Suprapubic skin (tissue), 4 donors: ENCODE measurements around the gene DGUOK. TPM values are rescaled to one million over a fixed set of nuclear protein-coding genes. Genes with fewer than 3 reads are reported as not detected.

Source experiments
- DNase-seq, 2 donors: peaks; one replicate each; pipeline ENCODE4 v3.0.0-alpha.2; 2019; ENCODE audit warnings: low spot score in 2 of 2
- H3K27ac ChIP-seq: fragments of 200-600 bp; sonication (generic); one replicate; pipeline ENCODE4 v1.5.1; 2019
- H3K27me3 ChIP-seq: fragments of 200-600 bp; sonication (generic); one replicate; pipeline ENCODE4 v1.5.1; 2019
- H3K36me3 ChIP-seq: fragments of 200-600 bp; sonication (generic); one replicate; pipeline ENCODE4 v1.5.1; 2019
- H3K4me1 ChIP-seq: fragments of 200-600 bp; sonication (generic); one replicate; pipeline ENCODE4 v1.5.1; 2019
- H3K4me3 ChIP-seq: fragments of 200-600 bp; sonication (generic); one replicate; pipeline ENCODE4 v1.5.1; 2019; ENCODE audit warnings: mild to moderate bottlenecking
- H3K9me3 ChIP-seq: fragments of 200-600 bp; sonication (generic); one replicate; pipeline ENCODE4 v1.5.1; 2019
- EP300 ChIP-seq: sonication (generic); formaldehyde crosslinking; IDR thresholded peaks from one replicate; pipeline ENCODE4 v1.6.1; 2017; ENCODE audit warnings: antibody characterized with exemption
- POLR2A ChIP-seq, 2 donors: fragments of 450-650 bp; IDR thresholded peaks; one replicate each; pipeline ENCODE4 v1.6.1; 2017; ENCODE audit warnings: antibody characterized with exemption in 2 of 2, mild to moderate bottlenecking in 2 of 2, moderate library complexity in 2 of 2
- POLR2AphosphoS5 ChIP-seq, 3 donors: sonication (generic); formaldehyde crosslinking; IDR thresholded peaks; one replicate each; pipeline ENCODE4 v1.6.1; 2017; ENCODE audit warnings: antibody characterized with exemption in 3 of 3
- WGBS: methylation state at CpG from one replicate; pipeline ENCODE4 v1.1.5; 2018; 5-methylcytosine and 5-hydroxymethylcytosine counted together
- total RNA-seq, 4 donors: library from RNA; depleted of rRNA; stranded (reverse); fragments of >200 nt; gene quantifications; one replicate each; pipeline ENCODE4 v1.1.0, GENCODE V29; 2016
- TF ChIP-seq, protein P1 (sequence below), 2 donors: fragments of 200-600 bp in 1 of 2; fragments of 450-650 bp in 1 of 2; sonication (generic) in 1 of 2; IDR thresholded peaks; one replicate each; pipeline ENCODE4 v1.5.1; 2016 to 2019; ENCODE audit warnings: antibody characterized with exemption in 2 of 2, mild to moderate bottlenecking in 1 of 2, moderate library complexity in 1 of 2

The DGUOK gene
- total RNA-seq, 4 donors from 2014 or later, result 26.2 to 74.9 (median 48.1) TPM

DNA sequence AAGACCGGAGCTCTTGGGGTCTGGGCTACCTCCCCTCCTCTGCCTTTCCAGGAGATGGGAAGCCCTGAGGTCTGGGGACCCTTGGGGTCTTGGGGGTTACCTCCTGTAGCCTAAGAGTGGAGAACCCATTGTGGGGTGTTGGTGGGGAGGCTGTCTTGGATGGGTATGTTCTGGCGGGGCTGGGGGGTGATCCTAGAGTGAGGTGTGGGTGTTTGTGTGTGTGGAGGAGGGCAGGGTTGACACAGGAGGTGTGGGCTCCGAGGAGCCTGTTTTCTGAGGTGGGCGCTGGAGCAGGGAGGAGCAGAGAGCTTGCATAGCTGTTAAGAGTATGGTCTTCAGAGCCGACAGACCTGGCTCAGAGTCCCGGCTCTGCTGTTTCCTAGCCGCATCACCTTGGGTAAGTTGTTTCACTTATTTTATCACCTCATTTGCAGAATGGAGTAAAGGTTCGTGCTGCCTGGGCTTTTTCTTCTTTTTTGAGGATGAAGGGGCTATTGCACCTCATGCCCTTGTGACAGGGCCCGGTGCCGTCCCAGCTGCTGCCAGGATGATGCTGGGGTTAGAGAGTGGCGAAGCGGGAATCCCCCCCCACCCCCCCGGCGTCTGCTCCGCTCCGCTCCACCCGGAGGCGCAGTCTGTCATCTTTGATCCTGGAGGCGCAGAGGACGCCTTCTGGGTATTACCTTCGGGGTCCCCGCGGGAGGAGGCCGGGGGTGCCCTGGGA lies 75.3 kb downstream of the DGUOK start:
- no peak for TF ChIP-seq POLR2AphosphoS5 (IDR thresholded peaks at IDR 0.05)
- no peak for TF ChIP-seq POLR2A (IDR thresholded peaks at IDR 0.05)
- TF ChIP-seq EP300, result no peak
- TF ChIP-seq, protein P1, sequence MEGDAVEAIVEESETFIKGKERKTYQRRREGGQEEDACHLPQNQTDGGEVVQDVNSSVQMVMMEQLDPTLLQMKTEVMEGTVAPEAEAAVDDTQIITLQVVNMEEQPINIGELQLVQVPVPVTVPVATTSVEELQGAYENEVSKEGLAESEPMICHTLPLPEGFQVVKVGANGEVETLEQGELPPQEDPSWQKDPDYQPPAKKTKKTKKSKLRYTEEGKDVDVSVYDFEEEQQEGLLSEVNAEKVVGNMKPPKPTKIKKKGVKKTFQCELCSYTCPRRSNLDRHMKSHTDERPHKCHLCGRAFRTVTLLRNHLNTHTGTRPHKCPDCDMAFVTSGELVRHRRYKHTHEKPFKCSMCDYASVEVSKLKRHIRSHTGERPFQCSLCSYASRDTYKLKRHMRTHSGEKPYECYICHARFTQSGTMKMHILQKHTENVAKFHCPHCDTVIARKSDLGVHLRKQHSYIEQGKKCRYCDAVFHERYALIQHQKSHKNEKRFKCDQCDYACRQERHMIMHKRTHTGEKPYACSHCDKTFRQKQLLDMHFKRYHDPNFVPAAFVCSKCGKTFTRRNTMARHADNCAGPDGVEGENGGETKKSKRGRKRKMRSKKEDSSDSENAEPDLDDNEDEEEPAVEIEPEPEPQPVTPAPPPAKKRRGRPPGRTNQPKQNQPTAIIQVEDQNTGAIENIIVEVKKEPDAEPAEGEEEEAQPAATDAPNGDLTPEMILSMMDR (IDR thresholded peaks at IDR 0.05), result no peak
- Histone ChIP-seq H3K36me3 (no peaks in the 10 kb centered on the region), H3K27ac (peak overlapping the region; percentile 27), H3K27me3 (no peaks in the 10 kb centered on the region), H3K4me3 (peak overlapping the region; percentile 57), H3K4me1 (peaks cover 80% of the 10 kb centered on the region), H3K9me3 (no peaks in the 10 kb centered on the region)
- WGBS, result 29% methylated on average over 10 of the region's 24 CpGs
- DNase-seq, result peak in 1 of 2 donors; percentile 76

DNA sequence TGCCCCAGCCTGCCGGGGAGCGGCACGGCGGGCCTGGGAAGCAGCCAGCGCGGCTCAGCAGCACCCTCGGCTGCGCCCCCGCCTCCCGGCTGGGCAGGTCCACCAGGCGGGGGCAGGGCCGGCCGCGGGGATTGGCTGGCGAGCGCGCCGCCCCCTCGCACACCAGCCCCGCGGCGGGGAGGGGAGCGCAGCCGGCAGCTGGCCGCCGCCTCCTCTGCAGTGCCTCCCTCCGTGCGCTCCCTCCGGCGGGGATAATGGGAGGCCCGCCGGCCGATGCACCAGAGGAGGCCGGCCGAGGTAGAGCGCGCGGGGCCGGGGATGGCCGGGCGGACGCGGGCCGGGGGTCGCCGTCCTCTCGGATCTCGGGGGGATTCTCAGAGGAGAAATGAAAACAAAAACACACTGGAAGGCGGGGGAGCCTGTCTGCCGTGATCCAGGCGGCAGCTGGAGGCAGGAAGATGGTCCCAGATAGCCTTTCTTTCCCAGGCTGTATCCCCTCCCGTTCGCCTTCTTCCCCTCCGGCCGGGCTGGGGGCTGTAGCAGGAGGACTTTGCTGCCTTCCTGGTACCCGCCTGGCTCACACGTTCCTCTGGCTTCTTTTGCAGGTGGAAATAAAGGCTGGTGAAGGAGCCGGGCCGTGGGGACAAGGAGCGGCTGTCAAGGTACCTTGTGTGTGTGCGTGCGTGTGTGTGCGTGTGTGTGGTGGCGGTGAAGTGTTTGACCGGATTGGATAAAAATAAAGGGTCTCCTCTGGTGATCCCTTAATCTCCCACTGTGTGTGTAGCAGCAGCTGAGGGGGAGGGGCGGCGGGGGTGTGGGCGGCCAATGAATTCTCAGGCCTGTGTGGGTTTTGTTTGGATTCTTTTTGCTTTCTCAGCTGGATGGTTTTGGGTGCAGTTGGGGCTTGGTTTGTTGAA lies 76.1 kb downstream of the DGUOK start:
- Histone ChIP-seq H3K9me3 (no peaks in the 10 kb centered on the region), H3K27me3 (no peaks in the 10 kb centered on the region), H3K4me1 (peaks cover 83% of the 10 kb centered on the region), H3K36me3 (no peaks in the 10 kb centered on the region), H3K4me3 (peak overlapping the region; percentile 57), H3K27ac (peak overlapping the region; percentile 27)
- 5% methylated on average over 41 of the region's 68 CpGs for WGBS
- TF ChIP-seq POLR2AphosphoS5 (IDR thresholded peaks at IDR 0.05), result no peak
- TF ChIP-seq, protein P1 (IDR thresholded peaks at IDR 0.05), result no peak
- TF ChIP-seq EP300, result no peak
- TF ChIP-seq POLR2A (IDR thresholded peaks at IDR 0.05), result no peak
- peak in 1 of 2 donors; percentile 80 for DNase-seq

DNA sequence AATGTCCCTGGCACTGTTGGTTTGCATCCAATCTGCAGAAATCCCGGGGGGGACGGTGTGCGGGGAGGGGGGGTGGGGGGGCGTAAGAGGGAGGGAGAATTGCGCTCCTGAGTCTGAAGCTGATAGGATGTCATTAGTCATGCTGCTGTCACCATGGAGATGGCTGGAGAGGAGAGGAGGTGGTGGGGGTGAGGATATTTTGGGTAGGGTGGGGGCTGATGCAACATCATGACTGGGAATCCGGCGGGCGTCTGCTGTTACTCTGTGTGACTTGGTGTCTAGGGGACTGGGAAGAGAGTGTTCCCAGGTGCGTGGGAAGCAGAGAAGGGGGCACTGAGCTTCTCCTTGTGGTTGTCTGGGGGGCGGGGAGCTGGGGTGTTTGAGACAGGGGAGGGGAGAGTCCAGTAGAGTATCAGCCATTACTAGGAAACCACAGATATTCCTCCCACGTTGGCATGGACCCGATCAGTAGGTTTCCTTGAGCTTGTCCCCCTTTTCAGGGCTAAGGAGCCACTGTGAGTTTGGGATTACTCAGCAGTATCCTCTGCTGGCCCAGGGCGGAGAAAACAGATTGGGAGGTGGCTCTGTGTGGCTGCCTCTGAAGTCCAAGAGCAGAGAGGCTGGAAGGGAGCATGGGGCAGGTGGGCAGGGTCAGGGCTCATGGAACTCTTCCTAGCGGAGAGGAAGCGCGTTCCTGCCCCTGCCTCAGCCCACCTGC lies 77.0 kb downstream of the DGUOK start:
- H3K36me3 ChIP-seq, result no peaks in the 10 kb centered on the region
- no peaks in the 10 kb centered on the region for H3K9me3 ChIP-seq
- no peak for DNase-seq
- peak overlapping the region; percentile 57 for H3K4me3 ChIP-seq
- no peak overlapping the region for H3K27ac ChIP-seq
- 46% methylated on average over 13 of the region's 16 CpGs for WGBS
- H3K27me3 ChIP-seq, result no peaks in the 10 kb centered on the region
- TF ChIP-seq POLR2AphosphoS5 (IDR thresholded peaks at IDR 0.05) (no peak), POLR2A (IDR thresholded peaks at IDR 0.05) (no peak), EP300 (no peak)
- TF ChIP-seq, protein P1 (IDR thresholded peaks at IDR 0.05), result no peak
- H3K4me1 ChIP-seq, result peaks cover 89% of the 10 kb centered on the region

DNA sequence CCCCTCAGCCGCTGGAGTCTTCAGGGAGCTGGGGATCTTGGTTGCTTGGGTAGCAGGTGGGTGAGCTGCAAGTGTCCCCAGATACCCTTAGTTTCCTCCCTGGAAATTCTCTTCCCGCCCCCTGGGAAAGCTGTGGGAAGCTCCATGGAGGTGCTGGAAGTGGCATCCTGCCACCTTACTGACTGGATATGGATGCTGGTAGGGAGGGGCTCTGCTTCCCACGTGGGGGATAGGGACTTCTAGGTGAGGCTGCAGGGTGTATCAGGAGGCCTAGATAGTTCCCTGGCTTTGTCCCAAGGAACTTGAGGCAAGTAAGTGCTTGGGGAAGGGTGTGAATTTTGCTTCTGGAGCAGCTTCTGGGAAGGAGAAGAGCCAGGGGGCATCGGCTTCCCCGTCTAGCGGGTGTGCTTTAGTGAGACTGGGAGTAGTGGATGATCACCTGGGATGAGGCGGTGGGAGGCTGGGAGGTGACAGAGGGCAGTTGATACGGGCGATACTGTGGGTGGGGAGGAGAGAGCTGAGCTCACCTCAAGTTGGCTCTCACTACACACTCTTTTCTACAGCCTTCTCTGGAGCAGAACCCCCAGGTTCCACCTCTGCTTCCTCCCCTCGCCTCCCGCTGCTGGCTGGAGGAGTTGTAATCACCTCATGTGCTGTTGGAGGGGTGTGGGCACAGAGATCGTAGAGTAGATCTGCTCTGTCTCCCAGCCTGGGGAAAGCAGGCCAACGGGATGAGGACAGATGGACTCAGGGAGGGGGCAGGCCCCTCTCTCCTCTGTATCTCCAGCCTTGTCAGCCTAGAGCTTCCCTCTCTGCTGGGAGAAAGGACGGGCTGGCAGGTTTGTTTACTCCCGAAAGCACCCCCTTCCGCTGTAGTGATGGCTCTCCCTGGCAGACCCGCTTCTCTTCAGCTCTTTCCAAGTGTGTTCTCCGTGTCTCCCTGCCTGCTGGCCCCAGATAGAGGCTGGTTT lies 77.8 kb downstream of the DGUOK start:
- H3K27ac ChIP-seq, result no peak overlapping the region

More for the DNA sequence above, 77.8 kb downstream of the DGUOK start:
- no peaks in the 10 kb centered on the region for H3K27me3 ChIP-seq
- H3K4me3 ChIP-seq, result no peak overlapping the region
- no peak for DNase-seq
- H3K4me1 ChIP-seq, result peaks cover 97% of the 10 kb centered on the region
- 72% methylated on average over 17 of the region's 18 CpGs for WGBS
- no peaks in the 10 kb centered on the region for H3K36me3 ChIP-seq
- no peaks in the 10 kb centered on the region for H3K9me3 ChIP-seq
- TF ChIP-seq POLR2AphosphoS5 (IDR thresholded peaks at IDR 0.05) (no peak), POLR2A (IDR thresholded peaks at IDR 0.05) (no peak), EP300 (no peak)
- TF ChIP-seq, protein P1 (IDR thresholded peaks at IDR 0.05), result no peak
